ENCODE data around the gene ULK3.

The ULK3 gene

GRCh38 chr15:74829486-74829885 lies 13.5 kb downstream of the ULK3 start:
- no peaks in the 10 kb centered on the region for H3K9me3 Mint-ChIP-seq
- H3K4me1 Mint-ChIP-seq (ENCODE audit: low read depth): peaks cover 4% of the 10 kb centered on the region
- no peak for DNase-seq (ENCODE audit: low spot score)
- H3K27ac Mint-ChIP-seq: no peak overlapping the region
- H3K4me3 Mint-ChIP-seq: no peak overlapping the region
- peaks cover 20% of the 10 kb centered on the region for H3K27me3 Mint-ChIP-seq (ENCODE audit: low read depth)
- H3K36me3 Mint-ChIP-seq (ENCODE audit: low read depth): no peaks in the 10 kb centered on the region

DNA sequence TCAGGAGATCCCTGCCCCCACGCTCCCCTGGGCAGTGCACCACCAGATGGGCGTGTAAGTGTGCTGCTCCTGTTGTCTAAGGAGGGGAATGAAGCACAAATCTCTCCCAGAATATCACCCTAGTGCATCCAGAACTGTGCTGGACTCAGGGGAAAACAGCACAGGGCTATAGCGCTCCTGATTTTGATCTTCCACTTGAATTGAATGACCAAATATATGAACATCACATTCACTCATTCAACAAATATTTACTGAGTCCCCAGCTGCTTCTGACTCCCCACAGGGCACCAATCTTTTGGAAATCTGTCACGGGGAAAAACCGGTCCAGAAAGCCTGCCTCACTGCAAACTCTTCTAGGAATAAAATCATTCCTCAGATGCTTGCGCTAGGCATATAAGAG lies 14.1 kb downstream of the ULK3 start:
- Mint-ChIP-seq H3K27ac (no peak overlapping the region), H3K9me3 (no peaks in the 10 kb centered on the region), H3K27me3 (ENCODE audit: low read depth) (peaks cover 20% of the 10 kb centered on the region), H3K36me3 (ENCODE audit: low read depth) (no peaks in the 10 kb centered on the region), H3K4me3 (no peak overlapping the region), H3K4me1 (ENCODE audit: low read depth) (peaks cover 4% of the 10 kb centered on the region)
- no peak for DNase-seq (ENCODE audit: low spot score)

- Mint-ChIP-seq H3K27me3 (ENCODE audit: low read depth) (peaks cover 20% of the 10 kb centered on the region), H3K36me3 (ENCODE audit: low read depth) (no peaks in the 10 kb centered on the region), H3K27ac (no peak overlapping the region), H3K9me3 (no peaks in the 10 kb centered on the region), H3K4me3 (no peak overlapping the region), H3K4me1 (ENCODE audit: low read depth) (peaks cover 4% of the 10 kb centered on the region)
- DNase-seq (ENCODE audit: low spot score): no peak
Measured at GRCh38 chr15:74827614-74828013, 15.3 kb downstream of the ULK3 start.

GRCh38 chr15:74826921-74827320 lies 16.0 kb downstream of the ULK3 start:
- no peak for DNase-seq (ENCODE audit: low spot score)
- H3K4me1 Mint-ChIP-seq (ENCODE audit: low read depth): peaks cover 4% of the 10 kb centered on the region
- no peaks in the 10 kb centered on the region for H3K9me3 Mint-ChIP-seq
- H3K27me3 Mint-ChIP-seq (ENCODE audit: low read depth): peaks cover 20% of the 10 kb centered on the region
- no peak overlapping the region for H3K27ac Mint-ChIP-seq
- H3K4me3 Mint-ChIP-seq: no peak overlapping the region
- no peaks in the 10 kb centered on the region for H3K36me3 Mint-ChIP-seq (ENCODE audit: low read depth)

DNA sequence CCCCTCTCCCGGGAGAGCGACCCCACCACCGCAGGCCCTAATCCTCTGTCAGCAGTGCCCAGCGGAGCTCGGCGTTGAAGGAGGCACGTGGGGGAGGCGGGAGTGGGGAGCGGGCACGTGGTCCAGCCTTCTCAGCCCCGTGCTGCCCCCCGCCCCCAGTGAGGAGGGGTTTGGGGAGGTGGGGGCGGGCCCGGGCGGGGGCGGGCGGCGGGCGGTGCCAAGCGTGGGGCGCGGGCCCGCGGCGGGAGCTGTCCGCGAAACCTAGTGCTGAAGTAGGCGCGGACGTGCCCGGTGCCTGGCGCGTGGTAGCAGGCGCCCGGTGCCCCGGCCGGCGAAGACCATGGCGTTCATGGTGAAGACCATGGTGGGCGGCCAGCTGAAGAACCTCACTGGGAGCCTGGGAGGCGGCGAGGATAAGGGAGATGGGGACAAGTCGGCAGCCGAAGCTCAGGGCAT lies 16.6 kb downstream of the ULK3 start, which contains the start of gene CPLX3:
Gene CPLX3 (plus strand): TSS at position 264 of the 456 bp plus-strand sequence. CDS start 77 bp downstream, at position 341.
- Mint-ChIP-seq H3K27ac (no peak within 1 kb of the TSS), H3K4me3 (no peak within 1 kb of the TSS), H3K27me3 (ENCODE audit: low read depth) (peaks cover 20% of the 10 kb centered on the region), H3K36me3 (ENCODE audit: low read depth) (no peaks in the 10 kb centered on the region), H3K4me1 (ENCODE audit: low read depth) (peaks cover 4% of the 10 kb centered on the region), H3K9me3 (no peaks in the 10 kb centered on the region)
- peak; percentile 34 for DNase-seq (ENCODE audit: low spot score)

GRCh38 chr15:74825866-74826265 lies 17.1 kb downstream of the ULK3 start:
- Mint-ChIP-seq H3K36me3 (ENCODE audit: low read depth) (no peaks in the 10 kb centered on the region), H3K27ac (no peak overlapping the region), H3K9me3 (no peaks in the 10 kb centered on the region), H3K27me3 (ENCODE audit: low read depth) (peaks cover 20% of the 10 kb centered on the region), H3K4me1 (ENCODE audit: low read depth) (peaks cover 4% of the 10 kb centered on the region), H3K4me3 (no peak overlapping the region)
- no peak for DNase-seq (ENCODE audit: low spot score)

GRCh38 chr15:74824976-74825375 lies 18.0 kb downstream of the ULK3 start:
- peaks cover 20% of the 10 kb centered on the region for H3K27me3 Mint-ChIP-seq (ENCODE audit: low read depth)

DNA sequence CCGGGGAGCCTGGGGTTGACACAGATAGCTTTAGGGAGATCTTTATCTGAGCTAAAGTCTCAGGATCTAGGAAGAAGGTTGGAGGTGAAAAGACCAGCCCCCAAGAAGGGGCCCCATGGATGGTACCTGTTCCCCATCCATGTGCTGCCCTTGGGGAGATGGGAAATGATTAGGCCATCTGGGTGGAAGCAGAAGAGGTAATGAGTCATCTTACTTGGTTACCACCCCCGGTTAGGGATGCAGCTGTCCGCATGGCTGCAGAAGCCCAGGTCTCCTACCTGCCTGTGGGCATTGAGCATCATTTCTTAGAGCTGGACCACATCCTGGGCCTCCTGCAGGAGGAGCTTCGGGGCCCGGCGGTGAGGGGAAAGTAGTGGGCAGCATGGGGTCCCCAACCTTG lies 19.6 kb downstream of the ULK3 start:
- no peaks in the 10 kb centered on the region for H3K9me3 Mint-ChIP-seq
- peaks cover 8% of the 10 kb centered on the region for H3K4me1 Mint-ChIP-seq (ENCODE audit: low read depth)
- no peak overlapping the region for H3K27ac Mint-ChIP-seq
- no peak overlapping the region for H3K4me3 Mint-ChIP-seq
- no peaks in the 10 kb centered on the region for H3K36me3 Mint-ChIP-seq (ENCODE audit: low read depth)
- peaks cover 17% of the 10 kb centered on the region for H3K27me3 Mint-ChIP-seq (ENCODE audit: low read depth)
- DNase-seq (ENCODE audit: low spot score): no peak

More at GRCh38 chr15:74824976-74825375, 18.0 kb downstream of the ULK3 start:
- DNase-seq (ENCODE audit: low spot score): no peak
- Mint-ChIP-seq H3K9me3 (no peaks in the 10 kb centered on the region), H3K36me3 (ENCODE audit: low read depth) (no peaks in the 10 kb centered on the region), H3K4me3 (no peak overlapping the region), H3K27ac (no peak overlapping the region), H3K4me1 (ENCODE audit: low read depth) (peaks cover 4% of the 10 kb centered on the region)

GRCh38 chr15:74822233-74822632 lies 20.7 kb downstream of the ULK3 start:
- Mint-ChIP-seq H3K4me1 (ENCODE audit: low read depth) (peaks cover 11% of the 10 kb centered on the region), H3K27me3 (ENCODE audit: low read depth) (peaks cover 9% of the 10 kb centered on the region), H3K27ac (no peak overlapping the region), H3K36me3 (ENCODE audit: low read depth) (no peaks in the 10 kb centered on the region), H3K9me3 (no peaks in the 10 kb centered on the region), H3K4me3 (no peak overlapping the region)
- no peak for DNase-seq (ENCODE audit: low spot score)

DNA sequence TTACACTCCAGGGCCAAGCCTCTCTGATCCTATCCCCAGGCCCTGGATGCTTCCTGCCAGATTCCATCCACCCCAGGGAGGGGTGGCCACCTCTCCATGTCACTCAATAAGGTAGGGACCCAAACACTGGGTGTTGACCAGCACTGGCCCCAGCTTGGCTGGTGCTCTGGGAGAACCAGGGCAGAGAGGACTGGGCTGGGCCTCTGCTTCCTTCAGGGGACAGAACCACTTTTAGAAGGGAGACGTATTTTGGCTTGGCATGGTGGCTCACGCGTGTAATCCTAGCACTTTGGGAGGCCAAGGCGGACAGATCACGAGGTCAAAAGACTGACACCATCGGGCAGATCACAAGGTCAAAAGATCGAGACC lies 21.2 kb downstream of the ULK3 start:
- peaks cover 11% of the 10 kb centered on the region for H3K4me1 Mint-ChIP-seq (ENCODE audit: low read depth)
- no peaks in the 10 kb centered on the region for H3K36me3 Mint-ChIP-seq (ENCODE audit: low read depth)
- no peaks in the 10 kb centered on the region for H3K9me3 Mint-ChIP-seq
- peaks cover 5% of the 10 kb centered on the region for H3K27me3 Mint-ChIP-seq (ENCODE audit: low read depth)
- no peak overlapping the region for H3K27ac Mint-ChIP-seq
- no peak for DNase-seq (ENCODE audit: low spot score)
- no peak overlapping the region for H3K4me3 Mint-ChIP-seq

DNA sequence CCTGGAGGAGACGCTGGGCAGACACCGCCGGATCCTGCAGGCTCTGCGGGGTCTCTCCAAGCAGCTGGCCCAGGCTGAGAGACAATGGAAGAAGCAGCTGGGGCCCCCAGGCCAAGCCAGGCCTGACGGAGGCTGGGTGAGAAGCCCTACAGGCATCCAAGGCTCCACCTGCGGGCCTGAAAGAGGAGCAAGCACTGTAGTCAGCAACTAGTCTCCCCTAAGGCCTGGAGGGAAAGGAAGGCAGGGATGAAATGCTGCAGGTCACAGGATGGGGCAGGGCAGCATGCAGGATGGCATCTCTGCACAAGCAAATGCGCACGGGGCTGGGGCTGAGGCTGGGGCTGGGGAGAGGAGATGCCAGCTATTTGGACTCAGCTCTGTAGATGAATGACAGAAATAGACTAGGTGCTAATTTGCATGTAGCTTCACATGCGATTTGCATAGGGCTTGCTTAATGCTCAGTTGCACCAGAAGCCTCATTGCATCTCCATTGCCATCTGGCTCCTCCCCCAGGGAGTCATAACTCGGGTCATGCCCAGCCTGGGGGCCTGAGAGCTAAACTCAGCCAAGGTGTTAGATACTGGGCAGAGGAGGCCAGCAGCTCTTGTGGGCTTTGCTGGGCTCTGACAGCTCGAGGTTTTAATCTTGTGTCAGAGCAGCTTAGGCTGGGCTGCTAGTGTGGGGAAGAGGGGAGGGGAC lies 21.7 kb downstream of the ULK3 start:
- peaks cover 5% of the 10 kb centered on the region for H3K27me3 Mint-ChIP-seq (ENCODE audit: low read depth)
- no peaks in the 10 kb centered on the region for H3K36me3 Mint-ChIP-seq (ENCODE audit: low read depth)
- H3K4me1 Mint-ChIP-seq (ENCODE audit: low read depth): peaks cover 11% of the 10 kb centered on the region
- no peak overlapping the region for H3K4me3 Mint-ChIP-seq
- H3K27ac Mint-ChIP-seq: no peak overlapping the region
- DNase-seq (ENCODE audit: low spot score): no peak
- no peaks in the 10 kb centered on the region for H3K9me3 Mint-ChIP-seq

- Mint-ChIP-seq H3K27ac (peak overlapping the region; percentile 9), H3K27me3 (ENCODE audit: low read depth) (peaks cover 4% of the 10 kb centered on the region), H3K9me3 (no peaks in the 10 kb centered on the region), H3K4me1 (ENCODE audit: low read depth) (peaks cover 13% of the 10 kb centered on the region), H3K36me3 (ENCODE audit: low read depth) (no peaks in the 10 kb centered on the region), H3K4me3 (no peak overlapping the region)
- no peak for DNase-seq (ENCODE audit: low spot score)
Measured at GRCh38 chr15:74820056-74820455, 22.9 kb downstream of the ULK3 start.

DNA sequence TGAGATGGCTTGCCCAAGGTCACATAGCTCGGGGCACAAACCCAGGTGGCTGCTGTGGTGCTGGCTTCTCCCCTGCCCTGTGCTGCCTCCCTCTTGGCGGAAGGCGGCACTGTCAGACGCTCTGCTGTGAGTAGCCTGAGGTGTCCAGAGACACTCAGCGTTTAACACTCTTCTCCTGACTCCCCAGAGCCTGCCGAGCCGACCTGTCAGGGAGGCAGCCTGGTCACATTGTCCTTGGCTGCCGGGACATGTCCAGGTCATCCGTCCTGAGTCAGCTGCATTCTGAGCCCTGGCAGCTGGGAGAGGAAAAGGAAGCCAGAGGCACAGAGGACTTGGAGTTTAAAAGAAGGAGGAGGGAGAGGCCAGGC lies 25.6 kb downstream of the ULK3 start:
- Mint-ChIP-seq H3K4me1 (ENCODE audit: low read depth) (peaks cover 13% of the 10 kb centered on the region), H3K36me3 (ENCODE audit: low read depth) (no peaks in the 10 kb centered on the region), H3K9me3 (no peaks in the 10 kb centered on the region), H3K27me3 (ENCODE audit: low read depth) (no peaks in the 10 kb centered on the region), H3K4me3 (no peak overlapping the region), H3K27ac (peak overlapping the region; percentile 36)
- no peak for DNase-seq (ENCODE audit: low spot score)

GRCh38 chr15:74816624-74817369 lies 26.2 kb downstream of the ULK3 start:
- H3K27ac Mint-ChIP-seq: no peak overlapping the region
- no peak overlapping the region for H3K4me3 Mint-ChIP-seq
- peaks cover 13% of the 10 kb centered on the region for H3K4me1 Mint-ChIP-seq (ENCODE audit: low read depth)
- DNase-seq (ENCODE audit: low spot score): no peak
- no peaks in the 10 kb centered on the region for H3K36me3 Mint-ChIP-seq (ENCODE audit: low read depth)
- H3K27me3 Mint-ChIP-seq (ENCODE audit: low read depth): no peaks in the 10 kb centered on the region
- H3K9me3 Mint-ChIP-seq: no peaks in the 10 kb centered on the region

All from T-helper 2 cell treated with Interferon-gamma antibody and Interleukin-4, amounts not matched to agents 5 μg/mL and 100 μg/mL, for 36 hours (primary cell).